ENCODE data around the gene CYTH4.

DNA sequence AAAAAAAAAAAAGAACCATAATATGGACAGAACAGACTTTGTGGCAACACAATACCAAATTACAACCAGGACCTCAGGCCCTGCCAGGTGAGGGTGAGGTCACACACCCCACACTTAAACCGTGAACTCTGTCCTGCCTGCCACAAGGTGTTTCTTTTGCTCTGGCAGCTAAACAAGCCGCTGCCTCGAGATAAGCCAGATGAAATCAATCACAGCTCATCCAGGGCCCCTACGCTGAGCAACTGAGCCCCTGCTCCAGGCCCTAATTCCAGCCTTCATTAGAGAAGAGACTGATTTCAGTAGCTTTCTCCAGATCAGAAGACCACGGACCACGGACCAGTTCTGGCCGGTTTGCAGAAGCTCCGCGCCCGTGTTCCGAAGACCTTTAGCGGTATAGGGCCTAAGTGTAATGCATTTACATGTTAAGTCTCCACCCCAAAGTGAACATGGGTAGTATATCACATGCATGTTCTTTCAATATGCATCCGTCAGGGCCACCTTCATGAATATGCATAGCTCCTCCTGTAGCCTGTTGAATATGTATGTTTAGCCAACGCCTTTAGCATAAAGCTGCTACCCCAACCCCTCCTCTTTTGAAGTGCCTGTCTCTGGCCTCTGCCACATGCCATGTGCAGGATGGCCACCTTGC, 23.4 kb upstream of the CYTH4 start:
- TF ChIP-seq POLR2AphosphoS5 (IDR thresholded peaks at IDR 0.05) (no peak), CTCF (IDR thresholded peaks at IDR 0.05) (no peak), EP300 (IDR thresholded peaks at IDR 0.05) (no peak)

Measured in upper lobe of left lung (tissue), 4 donors.